ENCODE measurements around the gene FNBP1.
A peak's percentile ranks its signal among the peaks of the same experiment; 100 is the strongest.

The FNBP1 gene

GRCh38 chr9:129866394-129867135, 176.4 kb downstream of the FNBP1 start:
- Mint-ChIP-seq H3K27me3 (no peaks in the 10 kb centered on the region), H3K4me3 (peak overlapping the region; percentile 20 to 67), H3K4me1 (ENCODE audit: low read depth in 2 of 2) (peaks cover 70 to 74% of the 10 kb centered on the region in 2 donors), H3K36me3 (ENCODE audit: insufficient read depth) (peaks cover 64% of the 10 kb centered on the region), H3K27ac (peak overlapping the region; percentile 93 to 97), H3K9me3 (no peaks in the 10 kb centered on the region)
- no peak for ATAC-seq (replicated peaks)
- DNase-seq = no peak

- Mint-ChIP-seq H3K4me1 (ENCODE audit: low read depth in 2 of 2) (peaks cover 67 to 78% of the 10 kb centered on the region in 2 donors), H3K27me3 (no peaks in the 10 kb centered on the region), H3K36me3 (ENCODE audit: insufficient read depth) (peaks cover 60% of the 10 kb centered on the region), H3K27ac (peak overlapping the region; percentile 93 to 97), H3K9me3 (no peaks in the 10 kb centered on the region), H3K4me3 (peak overlapping the region; percentile 20 to 31)
- ATAC-seq (replicated peaks) = no peak
- no peak for DNase-seq
These were observed 177.2 kb downstream of the FNBP1 start for GRCh38 chr9:129865668-129866320.

- H3K9me3 Mint-ChIP-seq = no peaks in the 10 kb centered on the region
- DNase-seq = no peak
- peaks cover 67 to 72% of the 10 kb centered on the region in 2 donors for H3K4me1 Mint-ChIP-seq (ENCODE audit: low read depth in 2 of 2)
- ATAC-seq (replicated peaks) = no peak
- H3K36me3 Mint-ChIP-seq (ENCODE audit: insufficient read depth) = peaks cover 56% of the 10 kb centered on the region
- H3K27me3 Mint-ChIP-seq = no peaks in the 10 kb centered on the region
- H3K4me3 Mint-ChIP-seq = peak overlapping the region in 1 of 2 donors; percentile 29
- peak overlapping the region; percentile 68 to 75 for H3K27ac Mint-ChIP-seq
These were observed 177.9 kb downstream of the FNBP1 start for GRCh38 chr9:129864991-129865647.

GRCh38 chr9:129863059-129863690, 179.8 kb downstream of the FNBP1 start:
- H3K9me3 Mint-ChIP-seq = no peaks in the 10 kb centered on the region

GRCh38 chr9:129861447-129861827, 181.6 kb downstream of the FNBP1 start:
- peaks cover 37 to 47% of the 10 kb centered on the region in 2 donors for H3K4me1 Mint-ChIP-seq (ENCODE audit: low read depth in 2 of 2)
- peak overlapping the region; percentile 38 to 78 for H3K4me3 Mint-ChIP-seq

More at GRCh38 chr9:129863059-129863690, 179.8 kb downstream of the FNBP1 start:
- H3K4me3 Mint-ChIP-seq = peak overlapping the region; percentile 69 to 78
- ATAC-seq (replicated peaks) (peak; percentile 95), DNase-seq (peak; percentile 66 to 71 (median 69))
- peaks cover 51% of the 10 kb centered on the region for H3K36me3 Mint-ChIP-seq (ENCODE audit: insufficient read depth)
- H3K4me1 Mint-ChIP-seq (ENCODE audit: low read depth in 2 of 2) = peaks cover 53 to 57% of the 10 kb centered on the region in 2 donors
- peak overlapping the region; percentile 84 to 89 for H3K27ac Mint-ChIP-seq
- H3K27me3 Mint-ChIP-seq = no peaks in the 10 kb centered on the region

GRCh38 chr9:129860653-129861446, 182.1 kb downstream of the FNBP1 start:
- Mint-ChIP-seq H3K27me3 (no peaks in the 10 kb centered on the region), H3K27ac (peak overlapping the region in 1 of 2 donors; percentile 59), H3K4me1 (ENCODE audit: low read depth in 2 of 2) (peaks cover 33 to 42% of the 10 kb centered on the region in 2 donors), H3K4me3 (no peak overlapping the region), H3K36me3 (ENCODE audit: insufficient read depth) (peaks cover 45% of the 10 kb centered on the region), H3K9me3 (no peaks in the 10 kb centered on the region)
- ATAC-seq (replicated peaks) (no peak), DNase-seq (no peak)

More at GRCh38 chr9:129861447-129861827, 181.6 kb downstream of the FNBP1 start:
- no peaks in the 10 kb centered on the region for H3K27me3 Mint-ChIP-seq
- no peaks in the 10 kb centered on the region for H3K9me3 Mint-ChIP-seq
- peak overlapping the region; percentile 16 to 59 for H3K27ac Mint-ChIP-seq
- peaks cover 47% of the 10 kb centered on the region for H3K36me3 Mint-ChIP-seq (ENCODE audit: insufficient read depth)
- no peak for ATAC-seq (replicated peaks)
- no peak for DNase-seq

GRCh38 chr9:129858167-129858962, 184.6 kb downstream of the FNBP1 start:
- ATAC-seq (replicated peaks) = no peak
- Mint-ChIP-seq H3K27ac (peak overlapping the region in 1 of 2 donors; percentile 32), H3K4me1 (ENCODE audit: low read depth in 2 of 2) (peaks cover 36 to 47% of the 10 kb centered on the region in 2 donors), H3K4me3 (no peak overlapping the region), H3K27me3 (no peaks in the 10 kb centered on the region), H3K36me3 (ENCODE audit: insufficient read depth) (peaks cover 41% of the 10 kb centered on the region), H3K9me3 (no peaks in the 10 kb centered on the region)
- no peak for DNase-seq

- H3K27ac Mint-ChIP-seq = no peak overlapping the region
These were observed 185.8 kb downstream of the FNBP1 start for GRCh38 chr9:129857207-129857606.

GRCh38 chr9:129854588-129855110, 188.3 kb downstream of the FNBP1 start:
- H3K4me1 Mint-ChIP-seq (ENCODE audit: low read depth in 2 of 2) = peaks cover 24 to 33% of the 10 kb centered on the region in 2 donors
- peak overlapping the region; percentile 53 to 70 for H3K4me3 Mint-ChIP-seq
- ATAC-seq (replicated peaks) = peak; percentile 87
- H3K27ac Mint-ChIP-seq = peak overlapping the region; percentile 70 to 81
- peaks cover 64% of the 10 kb centered on the region for H3K36me3 Mint-ChIP-seq (ENCODE audit: insufficient read depth)
- H3K27me3 Mint-ChIP-seq = no peaks in the 10 kb centered on the region
- no peak for DNase-seq
- no peaks in the 10 kb centered on the region for H3K9me3 Mint-ChIP-seq

More at GRCh38 chr9:129857207-129857606, 185.8 kb downstream of the FNBP1 start:
- H3K4me3 Mint-ChIP-seq = no peak overlapping the region
- H3K4me1 Mint-ChIP-seq (ENCODE audit: low read depth in 2 of 2) = peaks cover 31 to 42% of the 10 kb centered on the region in 2 donors
- ATAC-seq (replicated peaks) (no peak), DNase-seq (no peak)
- H3K9me3 Mint-ChIP-seq = no peaks in the 10 kb centered on the region
- peaks cover 43% of the 10 kb centered on the region for H3K36me3 Mint-ChIP-seq (ENCODE audit: insufficient read depth)
- H3K27me3 Mint-ChIP-seq = no peaks in the 10 kb centered on the region

GRCh38 chr9:129853614-129854013, 189.4 kb downstream of the FNBP1 start:
- Mint-ChIP-seq H3K9me3 (no peaks in the 10 kb centered on the region), H3K27me3 (no peaks in the 10 kb centered on the region), H3K4me1 (ENCODE audit: low read depth in 2 of 2) (peaks cover 24 to 35% of the 10 kb centered on the region in 2 donors), H3K36me3 (ENCODE audit: insufficient read depth) (peaks cover 63% of the 10 kb centered on the region), H3K27ac (no peak overlapping the region), H3K4me3 (peak overlapping the region; percentile 53 to 70)
- ATAC-seq (replicated peaks) = no peak
- no peak for DNase-seq

- H3K27ac Mint-ChIP-seq = no peak overlapping the region
These were observed 190.4 kb downstream of the FNBP1 start for GRCh38 chr9:129852579-129852978.

GRCh38 chr9:129851821-129852220, 191.2 kb downstream of the FNBP1 start:
- peaks cover 61% of the 10 kb centered on the region for H3K36me3 Mint-ChIP-seq (ENCODE audit: insufficient read depth)
- H3K4me3 Mint-ChIP-seq = no peak overlapping the region
- ATAC-seq (replicated peaks) (no peak), DNase-seq (no peak)
- H3K4me1 Mint-ChIP-seq (ENCODE audit: low read depth in 2 of 2) = peaks cover 24 to 31% of the 10 kb centered on the region in 2 donors
- H3K27ac Mint-ChIP-seq = peak overlapping the region in 1 of 2 donors; percentile 11
- H3K27me3 Mint-ChIP-seq = no peaks in the 10 kb centered on the region
- H3K9me3 Mint-ChIP-seq = no peaks in the 10 kb centered on the region

More at GRCh38 chr9:129852579-129852978, 190.4 kb downstream of the FNBP1 start:
- DNase-seq (no peak), ATAC-seq (replicated peaks) (no peak)
- H3K36me3 Mint-ChIP-seq (ENCODE audit: insufficient read depth) = peaks cover 62% of the 10 kb centered on the region
- no peaks in the 10 kb centered on the region for H3K27me3 Mint-ChIP-seq
- H3K4me1 Mint-ChIP-seq (ENCODE audit: low read depth in 2 of 2) = peaks cover 24 to 36% of the 10 kb centered on the region in 2 donors
- no peak overlapping the region for H3K4me3 Mint-ChIP-seq
- H3K9me3 Mint-ChIP-seq = no peaks in the 10 kb centered on the region

Data from effector memory CD8-positive, alpha-beta T cell (primary cell).